Ishikawa (cell line): ENCODE data around the gene ATP2A3.

Experiments used
- CEBPB ChIP-seq: IDR thresholded peaks from 2 replicates; pipeline ENCODE4 v1.6.1; 2012
- CREB1 ChIP-seq: IDR thresholded peaks from 2 replicates; pipeline ENCODE4 v1.6.1; 2012; ENCODE audit warnings: low read depth
- EGR1 ChIP-seq: IDR thresholded peaks from 2 replicates; pipeline ENCODE4 v1.6.1; 2012
- EP300 ChIP-seq: IDR thresholded peaks from 2 replicates; pipeline ENCODE4 v1.6.1; 2012; ENCODE audit warnings: borderline replicate concordance
- FOXM1 ChIP-seq: IDR thresholded peaks from 2 replicates; pipeline ENCODE4 v1.6.1; 2012; ENCODE audit warnings: low read depth, borderline replicate concordance
- NFIC ChIP-seq: IDR thresholded peaks from 2 replicates; pipeline ENCODE4 v1.6.1; 2012
- RAD21 ChIP-seq: IDR thresholded peaks from 2 replicates; pipeline ENCODE4 v1.6.1; 2012; ENCODE audit warnings: low read depth
- TAF1 ChIP-seq: IDR thresholded peaks from 2 replicates; pipeline ENCODE4 v1.6.1; 2012; ENCODE audit warnings: low read depth, mild to moderate bottlenecking
- TCF12 ChIP-seq: IDR thresholded peaks from 2 replicates; pipeline ENCODE4 v1.6.1; 2012; ENCODE audit warnings: low read depth
- TEAD4 ChIP-seq: IDR thresholded peaks from 2 replicates; pipeline ENCODE4 v1.6.1; 2012
- YY1 ChIP-seq: IDR thresholded peaks from 2 replicates; pipeline ENCODE4 v1.6.1; 2012; ENCODE audit warnings: low read depth
- ZBTB7A ChIP-seq: IDR thresholded peaks from 2 replicates; pipeline ENCODE4 v1.6.1; 2012; ENCODE audit warnings: low read depth
- TF ChIP-seq, protein P1 (sequence below): IDR thresholded peaks from 2 replicates; pipeline ENCODE4 v1.6.1; 2012
- TF ChIP-seq, protein P2 (sequence below): IDR thresholded peaks from 2 replicates; pipeline ENCODE4 v1.6.1; 2012
- TF ChIP-seq, protein P3 (sequence below): IDR thresholded peaks from 2 replicates; pipeline ENCODE4 v1.6.1; 2012; ENCODE audit warnings: low read depth, mild to moderate bottlenecking

ATP2A3 gene

DNA sequence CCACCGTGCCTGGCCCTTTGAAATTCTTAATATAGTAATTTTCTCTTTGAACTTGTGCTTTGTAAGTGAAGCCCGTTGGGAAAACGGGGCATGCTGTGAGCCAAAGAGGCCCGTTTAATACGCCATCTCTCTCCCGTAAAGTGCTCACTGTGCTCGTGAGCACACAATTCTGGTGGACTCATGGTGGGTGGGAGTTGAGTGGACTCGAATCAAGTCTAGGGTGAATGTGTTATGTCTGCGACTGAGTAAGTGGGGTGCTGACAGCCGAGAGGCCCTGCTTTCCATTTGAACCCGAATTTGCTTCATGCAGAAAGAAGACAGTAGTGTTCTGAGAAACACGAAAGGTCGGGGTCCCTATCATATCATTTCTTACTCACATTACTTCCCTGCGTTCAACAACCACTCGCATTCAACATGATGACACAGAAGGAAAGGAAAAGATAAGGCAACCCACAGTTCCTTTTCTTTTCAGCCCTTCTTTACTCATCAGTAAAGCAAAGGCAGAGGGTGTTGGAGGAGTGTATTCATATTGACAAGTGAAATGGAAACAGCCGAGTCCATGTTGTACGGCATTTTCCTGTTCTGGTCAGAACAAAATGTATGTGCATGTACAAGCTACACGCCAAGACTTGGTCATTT is 4.8 kb upstream of the ATP2A3 start:
- TF ChIP-seq TEAD4 (no peak), CEBPB (no peak), ZBTB7A (no peak), EP300 (no peak), TCF12 (no peak), EGR1 (no peak), RAD21 (no peak), FOXM1 (no peak), NFIC (no peak), YY1 (no peak), CREB1 (no peak), TAF1 (no peak)
- TF ChIP-seq, protein P1, sequence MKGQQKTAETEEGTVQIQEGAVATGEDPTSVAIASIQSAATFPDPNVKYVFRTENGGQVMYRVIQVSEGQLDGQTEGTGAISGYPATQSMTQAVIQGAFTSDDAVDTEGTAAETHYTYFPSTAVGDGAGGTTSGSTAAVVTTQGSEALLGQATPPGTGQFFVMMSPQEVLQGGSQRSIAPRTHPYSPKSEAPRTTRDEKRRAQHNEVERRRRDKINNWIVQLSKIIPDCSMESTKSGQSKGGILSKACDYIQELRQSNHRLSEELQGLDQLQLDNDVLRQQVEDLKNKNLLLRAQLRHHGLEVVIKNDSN = no peak
- TF ChIP-seq, protein P2, sequence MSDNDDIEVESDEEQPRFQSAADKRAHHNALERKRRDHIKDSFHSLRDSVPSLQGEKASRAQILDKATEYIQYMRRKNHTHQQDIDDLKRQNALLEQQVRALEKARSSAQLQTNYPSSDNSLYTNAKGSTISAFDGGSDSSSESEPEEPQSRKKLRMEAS = no peak
- TF ChIP-seq, protein P3, sequence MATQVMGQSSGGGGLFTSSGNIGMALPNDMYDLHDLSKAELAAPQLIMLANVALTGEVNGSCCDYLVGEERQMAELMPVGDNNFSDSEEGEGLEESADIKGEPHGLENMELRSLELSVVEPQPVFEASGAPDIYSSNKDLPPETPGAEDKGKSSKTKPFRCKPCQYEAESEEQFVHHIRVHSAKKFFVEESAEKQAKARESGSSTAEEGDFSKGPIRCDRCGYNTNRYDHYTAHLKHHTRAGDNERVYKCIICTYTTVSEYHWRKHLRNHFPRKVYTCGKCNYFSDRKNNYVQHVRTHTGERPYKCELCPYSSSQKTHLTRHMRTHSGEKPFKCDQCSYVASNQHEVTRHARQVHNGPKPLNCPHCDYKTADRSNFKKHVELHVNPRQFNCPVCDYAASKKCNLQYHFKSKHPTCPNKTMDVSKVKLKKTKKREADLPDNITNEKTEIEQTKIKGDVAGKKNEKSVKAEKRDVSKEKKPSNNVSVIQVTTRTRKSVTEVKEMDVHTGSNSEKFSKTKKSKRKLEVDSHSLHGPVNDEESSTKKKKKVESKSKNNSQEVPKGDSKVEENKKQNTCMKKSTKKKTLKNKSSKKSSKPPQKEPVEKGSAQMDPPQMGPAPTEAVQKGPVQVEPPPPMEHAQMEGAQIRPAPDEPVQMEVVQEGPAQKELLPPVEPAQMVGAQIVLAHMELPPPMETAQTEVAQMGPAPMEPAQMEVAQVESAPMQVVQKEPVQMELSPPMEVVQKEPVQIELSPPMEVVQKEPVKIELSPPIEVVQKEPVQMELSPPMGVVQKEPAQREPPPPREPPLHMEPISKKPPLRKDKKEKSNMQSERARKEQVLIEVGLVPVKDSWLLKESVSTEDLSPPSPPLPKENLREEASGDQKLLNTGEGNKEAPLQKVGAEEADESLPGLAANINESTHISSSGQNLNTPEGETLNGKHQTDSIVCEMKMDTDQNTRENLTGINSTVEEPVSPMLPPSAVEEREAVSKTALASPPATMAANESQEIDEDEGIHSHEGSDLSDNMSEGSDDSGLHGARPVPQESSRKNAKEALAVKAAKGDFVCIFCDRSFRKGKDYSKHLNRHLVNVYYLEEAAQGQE = no peak

DNA sequence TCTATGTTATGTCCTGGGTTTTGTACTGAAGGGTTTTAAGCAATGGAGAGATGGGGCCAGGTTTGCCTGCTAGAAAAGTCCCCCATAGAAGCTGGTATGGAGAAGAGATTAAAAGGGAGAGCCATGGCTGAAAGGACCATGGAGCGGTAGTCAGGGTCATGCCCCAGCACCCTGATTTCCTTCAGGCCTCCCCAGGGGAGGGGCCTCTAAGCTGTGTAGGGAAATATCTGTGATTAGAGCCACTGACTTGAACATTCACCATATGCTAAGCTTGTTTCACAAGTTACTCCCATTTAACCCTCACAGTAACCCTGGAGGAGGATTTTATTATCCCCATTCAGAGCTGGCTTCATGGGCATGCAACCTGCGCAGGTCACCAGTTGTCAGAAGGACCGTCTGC is 3.8 kb upstream of the ATP2A3 start:
- TF ChIP-seq, protein P1 = no peak
- TF ChIP-seq CEBPB (no peak), TEAD4 (no peak), TAF1 (no peak), FOXM1 (no peak), RAD21 (no peak)
- TF ChIP-seq, protein P2 = no peak

DNA sequence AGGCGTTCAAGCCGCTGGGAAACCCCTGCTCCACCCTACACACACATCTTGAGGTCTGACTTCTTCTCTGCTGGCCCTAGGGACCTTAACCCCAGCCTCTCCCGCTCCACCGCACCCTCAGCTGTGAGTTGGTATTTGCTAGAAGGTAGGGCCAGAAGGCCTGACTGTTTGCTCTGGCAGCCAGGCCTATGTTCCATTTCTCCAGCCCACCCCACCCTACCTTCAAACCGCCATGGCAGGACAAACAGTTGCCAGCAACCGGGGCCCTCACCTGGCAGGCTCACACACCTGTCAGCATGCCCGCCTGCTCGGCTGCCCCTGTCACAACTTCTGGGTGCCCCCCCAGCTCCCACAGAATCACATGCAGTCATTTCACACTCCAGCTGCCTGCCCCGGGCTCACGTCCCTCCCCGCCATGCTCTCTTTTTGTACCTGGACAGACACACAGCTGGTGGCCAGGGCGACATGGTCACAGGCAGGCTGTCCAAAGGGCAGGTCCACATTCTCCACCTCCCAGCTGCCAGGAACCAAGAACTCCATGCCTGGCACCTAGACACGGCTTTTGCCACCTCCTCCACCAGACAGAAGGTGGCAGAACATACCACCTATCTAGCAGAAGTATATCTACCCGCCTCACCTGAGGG is 2.6 kb upstream of the ATP2A3 start:
- peak; percentile 31; the same call in 1 of the 2 replicates for TF ChIP-seq RAD21
- TF ChIP-seq, protein P3 = no peak

DNA sequence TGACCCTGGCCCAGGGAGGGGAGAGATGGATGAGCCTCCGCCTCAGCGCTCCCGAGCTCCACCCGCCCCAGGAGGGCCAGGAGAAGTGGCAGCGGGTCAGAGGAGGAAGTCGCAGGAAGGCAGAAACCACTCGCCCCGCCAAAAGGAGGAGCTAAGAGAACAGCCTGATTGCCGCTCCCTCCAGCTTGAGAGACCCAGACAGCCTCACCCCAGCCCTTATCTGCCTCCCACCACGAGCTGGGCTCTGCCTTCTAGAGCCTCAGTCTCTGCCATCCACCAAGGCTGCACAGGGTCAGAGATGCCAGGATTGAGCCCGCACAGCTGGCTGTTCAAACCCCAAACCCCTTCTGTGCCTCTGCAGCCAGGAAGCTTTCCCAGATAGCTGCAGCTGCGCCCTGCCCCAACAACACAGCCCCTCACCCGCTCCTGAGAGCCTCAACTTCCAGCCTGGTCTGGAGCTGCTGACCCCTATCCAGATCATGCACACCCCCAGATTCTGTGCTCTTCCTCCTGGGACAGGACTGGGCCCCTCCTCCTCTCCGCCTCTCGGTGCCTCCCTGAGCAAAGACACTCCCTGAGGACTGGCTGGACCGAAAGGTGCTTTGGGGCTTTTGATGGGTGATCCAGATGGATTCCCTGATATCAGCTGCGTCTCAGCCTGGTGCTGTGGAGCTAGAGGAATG is 1.0 kb upstream of the ATP2A3 start:
- TF ChIP-seq TAF1 (0 out of 2 replicates have a peak, but pooled peaks have one; percentile 8), YY1 (no peak), CEBPB (no peak)

DNA sequence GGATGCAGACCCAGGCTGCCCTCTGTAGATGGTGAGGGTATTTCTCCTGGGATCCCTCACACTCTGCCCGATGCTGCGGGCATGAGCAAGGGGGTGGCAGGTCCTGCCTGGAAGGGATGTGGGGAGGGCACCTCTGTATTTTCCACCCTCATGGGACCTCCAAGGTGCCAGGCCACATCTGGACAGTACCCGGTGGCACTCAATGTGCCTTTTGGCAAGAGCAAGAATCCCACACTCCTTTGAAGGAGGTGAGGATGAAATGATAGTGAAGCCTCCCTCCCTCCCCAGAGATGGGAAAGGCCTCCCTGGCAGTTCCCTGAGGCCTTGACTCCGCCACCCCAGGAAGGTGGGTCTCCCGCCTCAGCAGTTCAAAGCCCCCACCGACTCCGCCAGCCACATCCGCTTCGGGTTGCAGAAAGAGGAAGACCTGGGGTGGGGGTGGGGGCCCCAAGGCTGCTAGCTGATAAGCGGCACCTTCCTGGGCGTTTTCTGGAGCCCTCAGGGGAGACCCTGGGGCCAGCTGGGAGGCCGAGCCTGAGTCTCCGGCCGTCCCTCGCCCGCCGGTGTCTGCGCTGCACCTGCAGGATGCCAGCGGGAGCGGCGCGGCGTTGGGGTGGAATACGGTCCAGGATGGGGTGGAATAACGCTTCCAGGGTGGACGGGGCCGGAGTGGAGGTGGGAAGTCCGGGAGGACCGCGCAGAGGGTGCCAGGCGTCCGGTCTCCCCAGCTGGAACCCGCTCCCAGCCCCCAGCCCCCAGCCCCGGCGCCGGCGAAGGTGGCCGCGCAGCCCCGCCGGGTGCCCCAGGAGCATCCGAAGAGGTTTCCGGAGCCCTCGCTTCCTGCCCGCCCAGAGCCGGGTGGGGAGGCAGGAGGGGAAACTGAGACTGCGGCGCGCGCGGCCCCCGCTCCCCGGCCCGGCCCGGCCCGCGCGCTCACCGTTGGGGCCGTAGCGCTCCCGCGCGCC is 718 bp downstream of the ATP2A3 start:
- TF ChIP-seq YY1 = no peak
- no peak for TF ChIP-seq EP300
- no peak for TF ChIP-seq FOXM1
- no peak for TF ChIP-seq TAF1
- no peak for TF ChIP-seq RAD21
- TF ChIP-seq, protein P2 = no peak
- no peak for TF ChIP-seq ZBTB7A
- TF ChIP-seq, protein P1 = no peak
- TF ChIP-seq, protein P3 = no peak
- no peak for TF ChIP-seq EGR1
- TF ChIP-seq TCF12 = no peak
- TF ChIP-seq NFIC = no peak
- TF ChIP-seq CEBPB = no peak
- no peak for TF ChIP-seq CREB1
- no peak for TF ChIP-seq TEAD4
